Raji (cell line): ENCODE results near the gene LHFPL4.

Experiments used
- POLR2A ChIP-seq: IDR thresholded peaks from 2 replicates; pipeline ENCODE4 v1.6.1; 2011; ENCODE audit warnings: low read depth, low read length, control low read depth; ENCODE audit not compliant: insufficient read depth

Gene LHFPL4

GRCh38 chr3:9550999-9551398 is 2.6 kb downstream of the LHFPL4 start:
- TF ChIP-seq POLR2A, result no peak

GRCh38 chr3:9549600-9549999 is 4.0 kb downstream of the LHFPL4 start:
- TF ChIP-seq POLR2A, result no peak

- TF ChIP-seq POLR2A, result no peak
Observed at GRCh38 chr3:9548991-9549390, 4.6 kb downstream of the LHFPL4 start.

DNA sequence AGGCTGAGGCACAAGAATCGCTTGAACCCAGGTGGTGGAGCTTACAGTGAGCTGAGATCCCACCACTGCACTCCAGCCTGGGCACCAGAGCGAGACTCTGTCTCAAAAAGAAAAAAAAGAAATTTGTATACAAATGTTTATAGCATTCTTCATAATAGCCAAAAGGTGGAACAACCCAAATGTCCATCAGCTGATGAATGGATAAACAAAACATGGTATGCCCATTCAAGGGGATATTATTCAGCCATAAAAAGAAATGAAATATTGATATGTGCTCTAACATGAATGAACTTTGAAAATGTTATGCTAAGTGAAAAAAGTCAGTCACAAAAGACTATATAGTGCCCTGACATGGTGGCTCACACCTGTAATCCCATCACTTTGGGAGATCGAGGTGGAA is 11.4 kb downstream of the LHFPL4 start:
- TF ChIP-seq POLR2A, result no peak

- no peak for TF ChIP-seq POLR2A
Observed at GRCh38 chr3:9536212-9536611, 17.4 kb downstream of the LHFPL4 start.

- no peak for TF ChIP-seq POLR2A
Observed at GRCh38 chr3:9534429-9534828, 19.2 kb downstream of the LHFPL4 start.

DNA sequence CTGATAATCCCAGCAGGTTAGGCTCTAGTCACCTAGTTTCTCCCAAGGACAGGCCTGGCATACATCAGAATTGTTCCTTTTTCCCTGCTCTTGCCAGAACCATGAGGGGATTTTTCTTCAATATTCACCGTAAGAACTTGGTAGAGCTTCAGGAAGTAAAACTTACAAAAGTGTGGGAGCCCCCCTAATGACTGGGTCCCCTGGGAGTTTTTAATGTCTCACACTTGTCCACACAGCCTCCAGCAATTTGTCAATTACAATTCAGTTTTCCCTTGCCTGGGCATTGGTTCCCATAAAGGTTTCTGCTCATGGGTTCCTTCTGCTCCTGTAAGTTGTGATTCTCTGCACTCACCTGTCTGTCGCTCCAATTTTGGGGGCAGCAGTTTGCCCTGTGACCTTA is 28.5 kb downstream of the LHFPL4 start:
- TF ChIP-seq POLR2A, result no peak

DNA sequence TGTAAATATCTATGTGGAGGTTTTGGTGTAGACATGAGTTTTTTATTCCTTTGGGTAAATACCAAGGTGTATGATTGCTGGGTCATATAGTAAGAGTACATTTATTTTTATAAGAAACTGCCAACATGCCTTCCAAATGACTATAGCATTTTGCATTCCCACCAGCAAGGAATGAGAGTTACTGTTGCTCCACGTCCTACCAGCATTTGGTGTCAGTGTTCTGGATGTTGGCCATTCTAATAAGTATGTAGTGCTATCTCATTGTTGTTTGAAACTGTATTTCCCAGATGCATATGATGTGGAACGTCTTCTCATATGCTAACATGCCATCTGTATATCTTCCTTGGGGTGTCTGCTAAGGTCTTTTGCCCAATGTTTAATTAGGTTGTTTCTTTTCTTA is 38.7 kb downstream of the LHFPL4 start:
- no peak for TF ChIP-seq POLR2A

DNA sequence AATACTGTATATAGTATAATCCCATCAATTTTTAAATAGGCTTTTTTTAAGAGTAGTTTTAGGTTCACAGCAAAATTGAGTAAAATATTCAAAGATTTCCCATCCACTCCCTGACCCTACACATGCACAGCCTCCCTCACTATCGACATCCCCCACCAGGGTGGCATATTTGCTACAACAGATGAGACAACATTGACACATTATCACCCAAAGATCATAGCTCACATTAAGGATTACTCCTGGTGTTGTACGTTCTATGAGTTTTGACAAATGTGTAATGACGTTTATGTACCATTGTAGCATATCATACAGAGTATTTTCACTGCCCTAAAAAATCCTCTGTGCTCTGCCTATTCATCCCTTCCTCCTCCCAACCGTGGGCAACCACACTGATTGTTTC is 39.3 kb downstream of the LHFPL4 start:
- TF ChIP-seq POLR2A, result no peak

GRCh38 chr3:9512456-9513045 is 41.1 kb downstream of the LHFPL4 start:
- TF ChIP-seq POLR2A, result no peak

DNA sequence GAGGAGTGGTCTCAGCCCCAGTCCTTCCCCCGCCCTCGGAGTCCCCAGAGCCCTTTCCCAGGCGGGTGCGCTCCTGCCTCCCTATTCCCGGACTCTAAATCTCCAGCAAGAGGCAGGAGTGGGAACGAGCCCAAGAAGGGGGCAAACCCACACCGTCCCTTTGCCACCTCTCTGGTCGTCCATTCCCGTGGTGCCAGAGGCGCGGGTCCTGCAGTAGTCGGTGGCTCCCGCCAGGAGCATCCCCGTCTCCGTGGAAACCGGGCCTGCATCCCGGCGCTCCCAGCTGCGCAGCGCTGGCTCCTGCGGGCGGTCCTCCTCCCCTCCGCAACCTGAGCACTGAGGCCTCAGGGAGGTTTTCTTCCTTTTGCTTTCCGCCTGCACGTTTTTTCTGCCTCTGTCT is 44.8 kb downstream of the LHFPL4 start:
- TF ChIP-seq POLR2A, result no peak

- no peak for TF ChIP-seq POLR2A
Observed at GRCh38 chr3:9507586-9508578, 45.7 kb downstream of the LHFPL4 start.

- TF ChIP-seq POLR2A, result no peak
Observed at GRCh38 chr3:9503283-9503682, 50.3 kb downstream of the LHFPL4 start.

GRCh38 chr3:9501226-9501625 is 52.4 kb downstream of the LHFPL4 start:
- TF ChIP-seq POLR2A, result no peak

DNA sequence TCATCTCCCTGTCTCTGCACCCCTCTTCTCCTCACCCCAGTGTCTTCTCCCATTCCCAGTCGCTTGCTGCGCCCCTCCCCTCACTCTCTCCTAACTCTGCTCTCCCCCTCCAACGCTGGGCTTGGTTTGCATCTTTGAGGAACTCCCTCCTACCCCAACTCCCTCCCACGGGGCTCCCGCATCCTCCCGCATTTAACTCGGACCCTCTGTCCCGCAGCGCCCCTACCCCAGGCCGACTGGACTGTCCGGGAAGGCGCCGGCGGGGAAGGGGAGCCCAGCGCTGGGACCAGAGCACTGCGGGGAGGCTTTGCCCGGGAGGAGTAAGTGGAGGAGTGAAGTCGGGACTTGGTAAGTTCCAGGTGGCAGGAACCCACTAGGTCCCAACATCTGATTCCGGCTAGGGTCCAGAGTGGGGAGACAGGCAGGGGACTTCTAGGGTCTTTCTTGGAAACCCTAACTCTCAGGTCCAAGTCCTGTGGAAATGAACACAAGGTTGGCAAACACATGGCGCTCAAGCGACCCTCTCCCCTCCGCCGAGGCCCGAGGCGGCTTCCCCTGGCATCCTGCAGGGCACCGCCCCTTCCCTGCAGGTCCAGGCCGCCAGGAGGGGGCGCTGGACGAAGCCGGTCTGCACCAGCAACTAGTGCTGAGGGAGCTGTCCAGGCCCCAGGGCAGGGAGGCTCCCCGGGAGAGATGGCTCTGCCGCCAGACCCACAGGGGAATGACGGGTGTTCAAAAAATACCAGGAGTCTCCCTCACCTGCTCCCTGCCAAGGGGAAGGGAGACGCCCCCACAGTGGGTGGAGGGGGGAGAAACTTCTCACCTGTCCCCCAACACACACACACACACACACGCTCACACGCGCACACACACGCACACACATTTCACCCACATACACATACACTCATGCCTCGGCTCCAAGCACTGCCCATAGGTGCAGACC is 53.2 kb downstream of the LHFPL4 start:
- TF ChIP-seq POLR2A, result no peak
